Choroid plexus epithelial cell (primary cell): ENCODE data around the gene CYP46A1.

Source experiments
- DNase-seq: peaks from one replicate; pipeline ENCODE4 v3.0.0-alpha.2; 2010; ENCODE audit warnings: low read depth
- H3K4me3 ChIP-seq: 2 replicates; pipeline ENCODE4 v1.5.1; 2011; ENCODE audit warnings: low read depth, mild to moderate bottlenecking, control low read depth, low read length, moderate library complexity
- CTCF ChIP-seq: conservative IDR thresholded peaks from 2 replicates; pipeline ENCODE4 v1.5.1; 2011; ENCODE audit warnings: low read depth, mild to moderate bottlenecking, control low read depth, inconsistent platforms, low read length, moderate library complexity

The CYP46A1 gene

GRCh38 chr14:99718811-99719192, 34.7 kb downstream of the CYP46A1 start:
- no peak for DNase-seq
- H3K4me3 ChIP-seq, result no peak overlapping the region
- TF ChIP-seq CTCF, result no peak

GRCh38 chr14:99720941-99721791, 37.1 kb downstream of the CYP46A1 start:
- TF ChIP-seq CTCF, result no peak
- DNase-seq, result no peak
- H3K4me3 ChIP-seq, result no peak overlapping the region

- DNase-seq, result no peak
- H3K4me3 ChIP-seq, result no peak overlapping the region
Observed at GRCh38 chr14:99721792-99722516, 37.9 kb downstream of the CYP46A1 start.

GRCh38 chr14:99722741-99723140, 38.6 kb downstream of the CYP46A1 start:
- DNase-seq, result no peak
- TF ChIP-seq CTCF, result no peak
- H3K4me3 ChIP-seq, result no peak overlapping the region

More at GRCh38 chr14:99721792-99722516, 37.9 kb downstream of the CYP46A1 start:
- TF ChIP-seq CTCF, result no peak

- no peak for DNase-seq
- H3K4me3 ChIP-seq, result no peak overlapping the region
- TF ChIP-seq CTCF, result no peak
Observed at GRCh38 chr14:99724196-99724891, 40.2 kb downstream of the CYP46A1 start.

GRCh38 chr14:99724939-99725773, 41.1 kb downstream of the CYP46A1 start:
- H3K4me3 ChIP-seq, result no peak overlapping the region
- no peak for DNase-seq
- no peak for TF ChIP-seq CTCF
